HG03139 (cell line): ENCODE data around the gene R3HDM2.
"Not testable (repeated sequence)": the region's sequence is repeated elsewhere in the genome, so short reads cannot be mapped to it uniquely, and the experiment has no call there.

Experiments
- ATAC-seq: cut with Tn5 transposase; IDR thresholded peaks from one replicate; pipeline ENCODE4 v1.9.1; 2021; ENCODE audit not compliant: unreplicated experiment

Gene R3HDM2

GRCh38 chr12:57454213-57454565, 23.3 kb upstream of the R3HDM2 start:
- no peak for ATAC-seq

GRCh38 chr12:57452937-57453509, 22.2 kb upstream of the R3HDM2 start:
- ATAC-seq: no peak

GRCh38 chr12:57452181-57452936, 21.5 kb upstream of the R3HDM2 start:
- no peak for ATAC-seq

GRCh38 chr12:57451233-57451778, 20.5 kb upstream of the R3HDM2 start:
- no peak for ATAC-seq

GRCh38 chr12:57450057-57450456, 19.2 kb upstream of the R3HDM2 start:
- ATAC-seq: no peak

GRCh38 chr12:57449375-57449774, 18.5 kb upstream of the R3HDM2 start:
- ATAC-seq: no peak

DNA sequence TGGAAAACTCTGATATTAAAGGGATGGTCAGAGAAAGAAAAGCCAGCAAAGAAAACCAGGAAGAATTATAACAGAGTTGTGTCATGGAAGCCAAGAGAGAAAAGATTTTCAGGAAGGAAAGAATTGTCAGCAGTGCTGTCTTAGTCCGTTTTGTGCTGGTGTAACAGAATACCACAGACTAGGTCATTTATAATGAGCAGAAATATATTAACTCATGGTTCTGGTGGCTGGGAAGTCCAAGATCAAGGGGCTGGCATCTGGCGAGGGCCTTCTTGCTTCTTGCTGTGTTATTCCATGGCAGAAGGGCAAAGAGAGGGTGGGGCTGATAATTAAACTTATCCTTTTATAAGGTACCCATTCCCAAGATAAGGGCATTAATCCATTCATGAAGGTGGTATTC, 17.8 kb upstream of the R3HDM2 start:
- ATAC-seq: no peak

DNA sequence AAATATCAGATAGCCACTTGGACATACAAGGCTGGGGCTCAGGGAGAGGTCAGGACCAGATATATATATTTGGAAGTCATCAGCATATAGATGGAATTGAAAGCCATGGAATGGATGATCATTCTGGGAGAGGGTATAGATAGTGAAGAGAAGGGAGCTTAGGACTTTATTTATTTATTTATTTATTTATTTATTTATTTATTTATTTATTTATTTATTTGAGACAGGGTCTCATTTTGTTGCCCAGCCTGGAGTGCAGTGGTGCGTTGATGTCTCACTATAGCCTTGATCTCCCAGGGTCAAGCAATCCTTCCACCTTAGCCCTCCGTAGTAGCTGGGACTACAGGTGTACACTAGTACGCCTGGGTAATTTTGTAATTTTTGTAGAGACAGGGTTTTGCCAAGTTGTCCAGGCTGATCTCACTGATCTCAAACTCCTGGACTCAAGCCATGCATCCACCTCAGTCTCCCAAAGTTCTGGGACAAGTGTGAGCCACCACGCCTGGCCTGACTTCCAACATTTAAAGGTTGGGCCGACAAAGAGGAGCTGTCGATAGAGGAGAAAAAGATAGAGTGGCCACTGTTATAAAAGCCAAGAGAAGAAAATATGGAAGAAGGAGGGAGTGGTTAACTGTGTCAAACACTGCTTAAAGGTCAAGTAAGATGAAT, 15.6 kb upstream of the R3HDM2 start:
- ATAC-seq: no peak

DNA sequence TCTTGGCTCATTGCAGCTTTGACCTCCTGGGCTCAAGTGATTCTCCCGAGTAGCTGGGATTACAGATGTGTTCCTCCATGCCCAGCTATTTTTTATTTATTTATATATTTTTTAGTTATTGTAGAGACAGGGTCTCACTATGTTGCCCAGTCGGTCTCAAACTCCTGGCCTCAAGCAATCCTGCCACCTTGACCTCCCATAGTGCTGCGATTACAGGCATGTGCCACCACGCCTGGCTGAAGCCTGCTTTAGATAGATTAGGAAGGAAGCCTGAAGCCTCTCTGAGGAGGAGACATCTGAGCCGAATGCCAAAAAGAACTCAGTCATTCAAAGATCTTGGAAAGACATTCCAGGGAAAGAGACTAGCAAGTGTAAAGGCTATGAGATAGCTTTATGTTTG, 13.9 kb upstream of the R3HDM2 start:
- ATAC-seq: no peak

GRCh38 chr12:57444337-57444736, 13.5 kb upstream of the R3HDM2 start:
- not testable (repeated sequence) for ATAC-seq

DNA sequence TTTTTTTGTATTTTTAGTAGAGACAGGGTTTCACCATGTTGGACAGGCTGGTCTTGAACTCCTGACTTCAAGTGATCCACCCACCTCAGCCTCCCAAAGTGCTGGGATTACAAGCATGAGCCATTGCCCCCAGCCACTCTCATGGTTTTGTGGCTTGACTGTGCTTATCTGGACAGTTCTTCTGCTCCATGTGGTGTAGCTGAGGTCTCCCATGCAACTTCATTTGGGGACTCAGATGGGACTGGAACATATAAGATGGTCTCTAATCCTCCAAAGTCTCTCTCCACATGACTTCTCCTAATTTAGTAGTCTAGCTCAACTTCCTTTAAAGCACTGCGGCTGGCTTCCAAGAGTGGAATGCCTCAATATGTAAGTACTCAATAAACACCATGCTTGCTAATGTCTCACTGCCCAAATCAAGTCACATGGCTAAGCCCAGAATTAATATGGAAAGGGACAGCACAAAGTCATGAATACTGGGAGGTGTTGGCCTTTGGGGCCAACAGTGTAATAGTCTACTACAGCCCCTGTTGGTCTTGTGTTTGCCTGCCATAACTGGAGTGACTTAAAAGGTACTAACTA, 11.1 kb upstream of the R3HDM2 start:
- ATAC-seq: no peak

DNA sequence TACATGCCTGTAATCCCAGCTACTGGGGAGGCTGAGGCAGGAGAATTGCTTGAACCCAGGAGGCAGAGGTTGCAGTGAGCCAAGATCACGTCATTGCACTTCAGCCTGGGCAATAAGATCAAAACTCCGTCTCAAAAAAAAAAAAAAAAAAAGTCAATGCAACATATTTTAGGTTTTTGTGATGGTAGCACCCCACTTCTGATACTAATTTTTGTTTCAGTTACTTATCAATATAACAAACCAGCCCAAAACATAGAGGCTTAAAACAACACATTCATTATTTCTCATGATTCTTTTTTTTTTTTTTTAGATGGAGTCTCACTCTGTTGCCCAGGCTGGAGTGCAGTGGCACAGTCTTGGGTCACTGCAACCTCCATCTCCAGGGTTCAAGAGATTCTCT, 10.6 kb upstream of the R3HDM2 start:
- not testable (repeated sequence) for ATAC-seq

- no peak for ATAC-seq
Observed at GRCh38 chr12:57439762-57440266, 9.0 kb upstream of the R3HDM2 start.

GRCh38 chr12:57438400-57438799, 7.6 kb upstream of the R3HDM2 start:
- ATAC-seq: no peak

GRCh38 chr12:57435293-57435692, 4.5 kb upstream of the R3HDM2 start:
- no peak for ATAC-seq

GRCh38 chr12:57434517-57435223, 3.8 kb upstream of the R3HDM2 start, which contains the start of gene INHBC:
Gene INHBC (plus strand): TSS chr12:57434784. CDS start chr12:57434887, 103 bp downstream.
- no peak for ATAC-seq

GRCh38 chr12:57433370-57433769, 2.5 kb upstream of the R3HDM2 start:
- ATAC-seq: no peak

- no peak for ATAC-seq
Observed at GRCh38 chr12:57431654-57432188, 878 bp upstream of the R3HDM2 start.

DNA sequence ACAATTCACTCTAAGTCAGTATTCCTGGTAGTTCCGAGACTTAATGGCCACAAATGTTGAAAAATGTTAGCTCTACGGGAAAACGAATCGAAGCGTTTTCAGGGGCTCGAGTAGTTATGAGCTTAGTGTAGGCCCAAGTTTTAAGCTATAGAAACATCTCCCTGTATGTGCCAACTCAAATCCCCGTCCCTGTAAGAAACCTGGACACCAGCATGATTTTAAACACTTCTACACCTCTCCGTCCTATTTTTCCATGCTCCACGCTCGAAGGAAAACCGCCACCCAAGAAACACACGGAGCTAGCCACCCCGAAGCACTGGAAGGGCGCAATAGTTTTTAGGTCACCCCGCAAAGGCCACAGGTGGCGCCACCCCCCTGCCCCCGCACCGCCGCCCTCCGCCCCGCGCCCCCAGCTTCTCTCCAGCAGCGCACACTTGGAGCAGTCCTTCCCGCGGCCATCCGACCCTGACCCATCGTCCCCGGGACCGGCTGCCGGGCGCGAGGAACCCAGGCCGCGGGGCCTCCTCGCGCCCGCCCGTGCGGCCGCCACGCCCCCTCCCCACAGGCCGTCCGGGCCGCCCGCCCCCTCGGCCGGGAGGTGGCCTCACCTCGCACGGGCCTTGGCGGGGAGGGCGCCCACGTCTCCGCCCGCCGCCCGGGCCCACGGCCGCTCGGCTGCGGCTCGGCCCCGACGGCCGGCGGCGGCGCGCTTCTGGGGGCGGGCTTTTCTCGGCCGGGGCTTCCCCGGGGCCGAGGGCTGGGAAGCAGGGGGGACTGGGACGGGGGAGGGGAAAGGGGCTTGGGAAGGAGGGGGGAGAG, 522 bp downstream of the R3HDM2 start:
- peak; percentile 45 for ATAC-seq
